Transverse colon (tissue), 4 donors: ENCODE measurements around the gene LYRM2. TPM values are rescaled to one million over a fixed set of nuclear protein-coding genes. Genes with fewer than 3 reads are reported as not detected.

Experiments
- DNase-seq: peaks from one replicate; pipeline ENCODE4 v3.0.0-alpha.2; 2019
- H3K27ac ChIP-seq, 4 donors: fragments of 200-600 bp; sonication (generic); 2 replicates each; pipeline ENCODE4 v1.5.1; 2016 to 2018; ENCODE audit warnings: inconsistent platforms in 4 of 4
- H3K27me3 ChIP-seq: fragments of 200-600 bp; sonication (generic); 2 replicates; pipeline ENCODE4 v1.5.1; 2017; ENCODE audit warnings: inconsistent platforms
- H3K36me3 ChIP-seq, 4 donors: fragments of 200-600 bp; sonication (generic); 2 replicates each; pipeline ENCODE4 v1.5.1; 2017 to 2019; ENCODE audit warnings: inconsistent platforms in 4 of 4
- H3K4me1 ChIP-seq, 4 donors: fragments of 200-600 bp; sonication (generic); 2 replicates each; pipeline ENCODE4 v1.5.1; 2017 to 2020; ENCODE audit warnings: inconsistent platforms in 4 of 4
- H3K4me3 ChIP-seq, 4 donors: fragments of 200-600 bp; sonication (generic); 1 replicate in 1 of 4; 2 replicates in 3 of 4; pipeline versions ENCODE4 v1.5.1 to v1.6.1; 2017 to 2019; ENCODE audit warnings: inconsistent platforms in 4 of 4
- H3K9me3 ChIP-seq, 2 donors: fragments of 200-600 bp; sonication (generic); 2 replicates each; pipeline ENCODE4 v1.5.1; 2017 to 2019; ENCODE audit warnings: inconsistent platforms in 2 of 2
- CTCF ChIP-seq, 5 experiments: fragments of 200-600 bp in 3 of 5; fragments of 450-650 bp in 2 of 5; sonication (generic) in 3 of 5; IDR thresholded peaks; 1 replicate in 2 of 5; 2 replicates in 3 of 5; pipeline ENCODE4 v1.5.1; 2016 to 2017; ENCODE audit warnings: antibody characterized with exemption in 5 of 5, inconsistent platforms in 3 of 5, mild to moderate bottlenecking in 2 of 5, moderate library complexity in 1 of 5
- EP300 ChIP-seq: sonication (generic); formaldehyde crosslinking; IDR thresholded peaks from one replicate; pipeline ENCODE4 v1.6.1; 2017; ENCODE audit warnings: antibody characterized with exemption, low read depth
- POLR2A ChIP-seq: fragments of 450-650 bp; IDR thresholded peaks from one replicate; pipeline ENCODE4 v1.6.1; 2016; ENCODE audit warnings: antibody characterized with exemption, mild to moderate bottlenecking, moderate library complexity
- POLR2AphosphoS5 ChIP-seq, 3 donors: sonication (generic); formaldehyde crosslinking; IDR thresholded peaks; one replicate each; pipeline ENCODE4 v1.6.1; 2016; ENCODE audit warnings: antibody characterized with exemption in 3 of 3
- WGBS, 2 donors: methylation state at CpG; one replicate each; pipeline ENCODE4 v1.1.5; 2018; ENCODE audit warnings: low coverage in 1 of 2; 5-methylcytosine and 5-hydroxymethylcytosine counted together
- in situ Hi-C, 4 donors: fragments of 200-750 bp; cut with MboI; loops; one replicate each; pipeline versions ENCODE4 v1.15.0 to v1.15.1; 2017; ENCODE audit warnings: low sequenced_read_pairs in 3 of 4, low pct_ligation_motif_present in 1 of 4, low pct_unique_long_range_greater_than_20kb in 1 of 4
- intact Hi-C: fragments of 100-400 bp; cut with DNase I; formaldehyde crosslinking; loops from one replicate; pipeline ENCODE4 v1.15.1; 2023; ENCODE audit warnings: low total_unique reads
- total RNA-seq, 4 donors: library from RNA; depleted of rRNA; stranded (reverse); fragments of >200 nt; gene quantifications; one replicate each; pipeline ENCODE4 v1.1.0, GENCODE V29; 2016

The LYRM2 gene
- total RNA-seq, 4 donors from 2014 or later, result 7.1 to 17.8 (median 16.4) TPM

- DNase-seq, result no peak
- in situ Hi-C loops, result no loop called here
- H3K27me3 ChIP-seq, result no peaks in the 10 kb centered on the region
- H3K4me1 ChIP-seq, result peaks cover 0 to 16% (median 7%) of the 10 kb centered on the region in 4 donors
- H3K4me3 ChIP-seq, result no peak overlapping the region
- H3K27ac ChIP-seq, result no peak overlapping the region
- no peaks in the 10 kb centered on the region for H3K36me3 ChIP-seq
- H3K9me3 ChIP-seq, result no peaks in the 10 kb centered on the region
- WGBS, 2 donors, result 99% methylated on average over 9 of the region's 9 CpGs; no CpG with 5 or more reads in 1 of the 2 donors
- no peak for TF ChIP-seq POLR2AphosphoS5 (IDR thresholded peaks at IDR 0.05)
- no peak for TF ChIP-seq POLR2A
- no peak for TF ChIP-seq EP300
- intact Hi-C loops, result no loop called here
These were observed 8.1 kb downstream of the LYRM2 start for GRCh38 chr6:89630488-89630887.

GRCh38 chr6:89623749-89624148 is 14.8 kb downstream of the LYRM2 start:
- intact Hi-C loops (no loop called here), in situ Hi-C loops (loop anchor here (25.0 kb wide), 1 partner anchor 636 kb away; no protein-coding TSS in a partner anchor)
- H3K4me3 ChIP-seq, result no peak overlapping the region
- no peaks in the 10 kb centered on the region for H3K9me3 ChIP-seq
- no peaks in the 10 kb centered on the region for H3K36me3 ChIP-seq
- H3K4me1 ChIP-seq, result no peaks in the 10 kb centered on the region
- WGBS, 2 donors, result 91 to 94% methylated on average over 4 to 8 of the region's 8 CpGs
- DNase-seq, result no peak
- TF ChIP-seq POLR2AphosphoS5 (IDR thresholded peaks at IDR 0.05) (no peak), EP300 (no peak), POLR2A (no peak), CTCF (IDR thresholded peaks at IDR 0.05) (no peak)
- H3K27me3 ChIP-seq, result no peaks in the 10 kb centered on the region
- H3K27ac ChIP-seq, result no peak overlapping the region

- H3K27ac ChIP-seq, result no peak overlapping the region
- H3K36me3 ChIP-seq, result no peaks in the 10 kb centered on the region
- no peaks in the 10 kb centered on the region for H3K9me3 ChIP-seq
- no peaks in the 10 kb centered on the region for H3K4me1 ChIP-seq
- TF ChIP-seq CTCF (IDR thresholded peaks at IDR 0.05) (no peak), POLR2AphosphoS5 (IDR thresholded peaks at IDR 0.05) (no peak), EP300 (no peak), POLR2A (no peak)
- intact Hi-C loops (no loop called here), in situ Hi-C loops (loop anchor here (10.0 to 25.0 kb wide), 2 partner anchors 185 to 632 kb away; partner anchors contain the start of gene ANKRD6 (in 1 of the 4))
- H3K27me3 ChIP-seq, result no peaks in the 10 kb centered on the region
- no peak for DNase-seq
- no peak overlapping the region for H3K4me3 ChIP-seq
- 82 to 91% methylated on average over 3 to 6 of the region's 6 CpGs for WGBS, 2 donors
These were observed 19.0 kb downstream of the LYRM2 start for GRCh38 chr6:89619567-89619966.

GRCh38 chr6:89618026-89618425 is 20.5 kb downstream of the LYRM2 start:
- H3K4me3 ChIP-seq, result no peak overlapping the region
- H3K27me3 ChIP-seq, result no peaks in the 10 kb centered on the region
- 92% methylated on average over 6 of the region's 6 CpGs; no CpG with 5 or more reads in 1 of the 2 donors for WGBS, 2 donors
- H3K9me3 ChIP-seq, result no peaks in the 10 kb centered on the region
- intact Hi-C loops, result no loop called here
- H3K27ac ChIP-seq, result no peak overlapping the region
- H3K36me3 ChIP-seq, result no peaks in the 10 kb centered on the region
- no peak for DNase-seq
- in situ Hi-C loops, result loop anchor here (10.0 to 25.0 kb wide), 2 partner anchors 183 to 631 kb away; partner anchors contain the start of gene ANKRD6 (in 1 of the 4)
- no peaks in the 10 kb centered on the region for H3K4me1 ChIP-seq
- TF ChIP-seq POLR2AphosphoS5 (IDR thresholded peaks at IDR 0.05) (no peak), EP300 (no peak), POLR2A (no peak), CTCF (IDR thresholded peaks at IDR 0.05) (no peak)

GRCh38 chr6:89616531-89616930 is 22.0 kb downstream of the LYRM2 start:
- H3K4me1 ChIP-seq, result no peaks in the 10 kb centered on the region
- no peak overlapping the region for H3K4me3 ChIP-seq
- DNase-seq, result no peak
- no peaks in the 10 kb centered on the region for H3K9me3 ChIP-seq
- WGBS, 2 donors, result 98% methylated on average over 5 of the region's 5 CpGs; no CpG with 5 or more reads in 1 of the 2 donors
- no peaks in the 10 kb centered on the region for H3K36me3 ChIP-seq
- in situ Hi-C loops (loop anchor here (10.0 to 25.0 kb wide), 2 partner anchors 182 to 629 kb away; partner anchors contain the start of gene ANKRD6 (in 1 of the 4)), intact Hi-C loops (no loop called here)
- no peak for TF ChIP-seq EP300
- TF ChIP-seq POLR2AphosphoS5 (IDR thresholded peaks at IDR 0.05), result no peak
- TF ChIP-seq POLR2A, result no peak
- TF ChIP-seq CTCF (IDR thresholded peaks at IDR 0.05), result no peak
- no peaks in the 10 kb centered on the region for H3K27me3 ChIP-seq
- H3K27ac ChIP-seq, result no peak overlapping the region
